ENCODE measurements around the gene SLC4A5. TPM values are rescaled to one million over a fixed set of nuclear protein-coding genes. Genes with fewer than 3 reads are reported as not detected.

The SLC4A5 gene
- total RNA-seq, 2 donors from 2014 or later: 2.2 to 9.5 TPM

DNA sequence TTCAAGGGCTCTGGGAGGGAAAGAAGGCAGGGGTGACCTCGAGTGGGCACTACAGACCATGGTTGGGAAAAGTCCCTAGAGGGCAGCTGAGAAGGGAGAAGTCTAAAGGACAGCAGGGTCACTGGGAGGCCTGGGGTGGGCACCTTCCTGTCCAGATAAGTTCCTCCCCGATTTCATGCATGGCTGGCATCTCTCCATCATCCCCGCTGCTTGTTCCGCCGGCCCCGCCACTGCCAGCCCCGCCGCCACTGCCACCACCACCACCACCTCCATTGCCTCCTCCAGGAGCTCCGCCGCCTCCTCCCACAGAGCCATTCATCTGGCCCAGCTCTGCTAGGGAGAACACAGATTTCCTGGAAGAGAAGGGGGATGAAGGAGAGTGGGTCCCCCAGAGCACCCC, 91.2 kb downstream of the SLC4A5 start:
- Histone ChIP-seq H3K27ac (no peak overlapping the region), H3K4me1 (ENCODE audit: control insufficient read depth in 1 of 2, low read depth in 2 of 2) (peaks cover 3 to 15% of the 10 kb centered on the region in 2 donors), H3K4me3 (no peak overlapping the region), H3K9me3 (no peaks in the 10 kb centered on the region), H3K36me3 (no peaks in the 10 kb centered on the region), H3K27me3 (replicated peaks; ENCODE audit: insufficient read depth) (no peaks in the 10 kb centered on the region)
- TF ChIP-seq, protein P1, sequence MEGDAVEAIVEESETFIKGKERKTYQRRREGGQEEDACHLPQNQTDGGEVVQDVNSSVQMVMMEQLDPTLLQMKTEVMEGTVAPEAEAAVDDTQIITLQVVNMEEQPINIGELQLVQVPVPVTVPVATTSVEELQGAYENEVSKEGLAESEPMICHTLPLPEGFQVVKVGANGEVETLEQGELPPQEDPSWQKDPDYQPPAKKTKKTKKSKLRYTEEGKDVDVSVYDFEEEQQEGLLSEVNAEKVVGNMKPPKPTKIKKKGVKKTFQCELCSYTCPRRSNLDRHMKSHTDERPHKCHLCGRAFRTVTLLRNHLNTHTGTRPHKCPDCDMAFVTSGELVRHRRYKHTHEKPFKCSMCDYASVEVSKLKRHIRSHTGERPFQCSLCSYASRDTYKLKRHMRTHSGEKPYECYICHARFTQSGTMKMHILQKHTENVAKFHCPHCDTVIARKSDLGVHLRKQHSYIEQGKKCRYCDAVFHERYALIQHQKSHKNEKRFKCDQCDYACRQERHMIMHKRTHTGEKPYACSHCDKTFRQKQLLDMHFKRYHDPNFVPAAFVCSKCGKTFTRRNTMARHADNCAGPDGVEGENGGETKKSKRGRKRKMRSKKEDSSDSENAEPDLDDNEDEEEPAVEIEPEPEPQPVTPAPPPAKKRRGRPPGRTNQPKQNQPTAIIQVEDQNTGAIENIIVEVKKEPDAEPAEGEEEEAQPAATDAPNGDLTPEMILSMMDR (IDR thresholded peaks at IDR 0.05): no peak
- DNase-seq (ENCODE audit: low spot score) (no peak), ATAC-seq (ENCODE audit: insufficient number of reproducible peaks, low FRiP score, low read depth) (no peak)

DNA sequence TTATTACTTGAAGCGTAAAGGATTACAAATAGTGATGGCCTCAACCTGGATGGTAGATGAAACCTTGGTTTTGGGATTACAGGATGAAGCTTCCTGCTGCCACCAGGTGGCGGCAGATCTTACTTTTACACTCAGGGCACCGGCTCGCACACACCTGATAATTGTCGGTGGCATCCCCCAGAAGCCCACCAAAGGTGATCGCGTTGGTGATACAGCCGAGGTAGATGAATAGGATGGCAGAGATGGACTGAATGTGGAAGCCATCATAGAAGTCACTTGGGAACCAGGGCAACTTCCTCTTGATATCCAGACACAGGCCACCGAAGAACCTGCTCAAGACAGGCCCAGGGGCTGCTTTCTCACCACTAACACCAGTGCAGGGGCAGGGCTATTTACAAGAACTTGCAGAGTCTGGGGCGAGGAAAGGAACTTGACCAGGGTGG, 93.0 kb downstream of the SLC4A5 start:
- Histone ChIP-seq H3K4me1 (ENCODE audit: control insufficient read depth in 1 of 2, low read depth in 2 of 2) (peaks cover 3 to 15% of the 10 kb centered on the region in 2 donors), H3K4me3 (no peak overlapping the region), H3K27me3 (replicated peaks; ENCODE audit: insufficient read depth) (no peaks in the 10 kb centered on the region), H3K36me3 (no peaks in the 10 kb centered on the region), H3K27ac (no peak overlapping the region), H3K9me3 (no peaks in the 10 kb centered on the region)
- no peak for DNase-seq (ENCODE audit: low spot score)
- TF ChIP-seq, protein P1 (IDR thresholded peaks at IDR 0.05): peak; percentile 68
- ATAC-seq (ENCODE audit: insufficient number of reproducible peaks, low FRiP score, low read depth): no peak

DNA sequence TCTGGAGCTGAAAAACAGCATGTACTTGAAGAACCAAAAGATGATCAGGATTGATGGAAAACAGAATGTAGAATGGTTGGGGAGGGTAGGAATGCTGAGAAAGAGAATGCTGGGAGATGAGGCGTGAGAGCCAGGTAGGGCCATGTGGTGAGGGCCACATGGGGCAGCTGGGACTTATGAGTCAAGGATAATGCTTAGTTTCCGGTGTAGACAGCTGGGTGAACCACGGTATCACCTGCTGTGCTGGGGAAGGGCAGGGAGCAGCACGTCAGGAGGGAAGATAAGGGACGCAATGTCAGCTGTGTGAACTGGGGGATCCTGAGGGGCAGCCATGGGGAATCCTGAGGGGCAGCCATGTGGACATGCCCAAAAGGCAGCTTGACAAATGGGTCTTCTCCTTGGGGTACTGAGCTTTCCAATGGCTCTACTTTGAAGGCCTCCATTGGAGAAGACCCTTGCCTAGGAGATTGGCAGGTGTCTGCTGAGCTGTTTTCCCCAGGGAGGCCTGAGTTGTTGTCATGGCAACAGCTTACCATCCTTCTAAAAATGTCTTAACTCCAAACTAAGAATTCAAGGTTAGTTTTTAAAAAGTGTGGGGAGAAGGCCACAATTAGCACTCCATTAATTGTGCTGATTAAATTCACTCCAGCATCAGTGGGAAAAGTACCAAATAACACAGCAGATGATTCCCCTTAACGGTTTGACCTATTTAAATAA, 93.7 kb downstream of the SLC4A5 start:
- Histone ChIP-seq H3K4me1 (ENCODE audit: control insufficient read depth in 1 of 2, low read depth in 2 of 2) (peaks cover 3 to 15% of the 10 kb centered on the region in 2 donors), H3K27me3 (replicated peaks; ENCODE audit: insufficient read depth) (no peaks in the 10 kb centered on the region), H3K36me3 (no peaks in the 10 kb centered on the region), H3K9me3 (no peaks in the 10 kb centered on the region), H3K4me3 (no peak overlapping the region), H3K27ac (no peak overlapping the region)
- no peak for ATAC-seq (ENCODE audit: insufficient number of reproducible peaks, low FRiP score, low read depth)
- no peak for DNase-seq (ENCODE audit: low spot score)
- TF ChIP-seq, protein P1 (IDR thresholded peaks at IDR 0.05): no peak

DNA sequence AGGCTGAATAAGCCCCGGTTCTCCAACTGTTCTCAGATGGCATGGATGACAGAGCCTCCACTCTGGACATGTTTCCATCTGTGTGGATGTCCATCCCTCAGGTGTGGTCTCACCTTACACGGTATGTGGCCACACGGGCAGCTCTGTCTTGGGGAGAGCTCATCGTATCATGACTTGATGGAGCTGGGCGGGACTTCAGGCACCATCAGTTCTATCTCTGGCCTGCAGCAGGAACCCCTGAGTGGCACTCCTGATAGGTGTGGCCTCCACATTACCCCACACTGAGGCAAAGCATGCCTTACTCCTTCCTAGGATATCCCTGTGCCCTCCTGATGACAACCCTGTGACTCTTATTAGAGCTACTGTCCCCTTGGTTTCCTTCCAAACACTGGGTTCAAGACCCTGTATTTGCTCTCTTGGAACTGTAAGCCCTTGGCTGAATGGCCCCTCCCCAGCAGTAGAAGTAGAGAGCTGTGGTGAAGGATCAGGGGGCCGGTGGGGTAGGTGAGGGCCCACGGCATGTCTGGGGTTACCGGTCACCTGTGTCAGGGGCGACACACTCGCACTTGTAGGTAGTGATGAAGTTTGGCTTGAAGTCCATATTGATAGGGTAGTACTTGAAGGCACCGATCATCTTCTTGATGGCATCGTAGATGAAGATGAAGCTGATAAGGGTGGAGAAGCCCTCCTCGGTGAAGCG, 96.6 kb downstream of the SLC4A5 start:
- Histone ChIP-seq H3K4me1 (ENCODE audit: control insufficient read depth in 1 of 2, low read depth in 2 of 2) (peaks cover 0 to 10% of the 10 kb centered on the region in 2 donors), H3K27me3 (replicated peaks; ENCODE audit: insufficient read depth) (no peaks in the 10 kb centered on the region), H3K27ac (no peak overlapping the region), H3K36me3 (no peaks in the 10 kb centered on the region), H3K9me3 (no peaks in the 10 kb centered on the region), H3K4me3 (no peak overlapping the region)
- no peak for DNase-seq (ENCODE audit: low spot score)
- TF ChIP-seq, protein P1 (IDR thresholded peaks at IDR 0.05): no peak
- ATAC-seq (ENCODE audit: insufficient number of reproducible peaks, low FRiP score, low read depth): no peak

DNA sequence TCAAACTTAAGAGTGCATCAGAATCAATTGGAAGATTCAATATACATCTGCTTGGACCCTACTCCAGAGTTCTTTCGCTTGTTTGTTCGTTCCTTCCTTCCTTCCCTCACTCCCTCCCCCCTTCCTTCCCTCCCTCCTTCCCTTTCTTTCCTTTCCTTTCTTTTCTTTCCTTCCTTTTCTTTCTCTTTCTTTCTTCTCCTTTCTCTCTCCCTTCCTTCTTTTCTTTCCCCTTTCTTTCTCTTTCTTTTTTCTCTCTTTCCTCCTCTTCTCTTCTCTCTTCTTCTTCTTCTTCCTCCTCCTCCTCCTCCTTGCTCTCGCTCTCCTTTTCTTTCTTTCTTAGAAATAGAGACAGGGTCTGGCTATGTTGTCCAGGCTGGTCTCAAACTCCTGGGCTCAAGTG, 98.9 kb downstream of the SLC4A5 start:
- H3K27ac ChIP-seq: no peak overlapping the region
- DNase-seq (ENCODE audit: low spot score) (no peak), ATAC-seq (ENCODE audit: insufficient number of reproducible peaks, low FRiP score, low read depth) (no peak)
- no peak overlapping the region for H3K4me3 ChIP-seq
- no peaks in the 10 kb centered on the region for H3K9me3 ChIP-seq
- peaks cover 3 to 22% of the 10 kb centered on the region in 2 donors for H3K4me1 ChIP-seq (ENCODE audit: control insufficient read depth in 1 of 2, low read depth in 2 of 2)
- no peaks in the 10 kb centered on the region for H3K36me3 ChIP-seq
- H3K27me3 ChIP-seq (replicated peaks; ENCODE audit: insufficient read depth): no peaks in the 10 kb centered on the region
- TF ChIP-seq, protein P1 (IDR thresholded peaks at IDR 0.05): no peak
